Activated CD4-positive, alpha-beta T cell treated with anti-CD3 and anti-CD28 coated beads, Interleukin-2, amount 10 ng/mL, durations not matched to agents 24 days and 14 days (primary cell): ENCODE data around the gene SIRPG. TPM values are rescaled to one million over a fixed set of nuclear protein-coding genes. Genes with fewer than 3 reads are reported as not detected.
A peak's percentile ranks its signal among the peaks of the same experiment; 100 is the strongest.
"Not testable (repeated sequence)": the region's sequence is repeated elsewhere in the genome, so short reads cannot be mapped to it uniquely, and the experiment has no call there.

Source experiments
- DNase-seq: peaks from one replicate; pipeline ENCODE4 v3.0.0; 2022
- H3K27ac Mint-ChIP-seq: one replicate; pipeline ENCODE4 v1.8.0; 2022; ENCODE audit warnings: mild to moderate bottlenecking, mixed read lengths
- H3K27me3 Mint-ChIP-seq: one replicate; pipeline ENCODE4 v1.8.0; 2022; ENCODE audit warnings: mixed read lengths
- H3K36me3 Mint-ChIP-seq: one replicate; pipeline ENCODE4 v1.8.0; 2022; ENCODE audit warnings: low read depth, mild to moderate bottlenecking, mixed read lengths
- H3K4me1 Mint-ChIP-seq: one replicate; pipeline ENCODE4 v1.8.0; 2021; ENCODE audit warnings: mixed read lengths
- H3K4me3 Mint-ChIP-seq: one replicate; pipeline ENCODE4 v1.8.0; 2022; ENCODE audit warnings: mild to moderate bottlenecking, moderate library complexity, mixed read lengths
- H3K9me3 Mint-ChIP-seq: one replicate; pipeline ENCODE4 v1.8.0; 2021; ENCODE audit warnings: mixed read lengths
- intact Hi-C: fragments of 100-400 bp; cut with micrococcal nuclease; formaldehyde crosslinking; loops from one replicate; pipeline ENCODE4 v1.15.1; 2023
- total RNA-seq: library from RNA; stranded (reverse); gene quantifications from 2 replicates; pipeline ENCODE4 v1.2.3, GENCODE V29; 2022

The SIRPG gene
- total RNA-seq, 1 donor from 2014 or later, result 33.8 TPM

DNA sequence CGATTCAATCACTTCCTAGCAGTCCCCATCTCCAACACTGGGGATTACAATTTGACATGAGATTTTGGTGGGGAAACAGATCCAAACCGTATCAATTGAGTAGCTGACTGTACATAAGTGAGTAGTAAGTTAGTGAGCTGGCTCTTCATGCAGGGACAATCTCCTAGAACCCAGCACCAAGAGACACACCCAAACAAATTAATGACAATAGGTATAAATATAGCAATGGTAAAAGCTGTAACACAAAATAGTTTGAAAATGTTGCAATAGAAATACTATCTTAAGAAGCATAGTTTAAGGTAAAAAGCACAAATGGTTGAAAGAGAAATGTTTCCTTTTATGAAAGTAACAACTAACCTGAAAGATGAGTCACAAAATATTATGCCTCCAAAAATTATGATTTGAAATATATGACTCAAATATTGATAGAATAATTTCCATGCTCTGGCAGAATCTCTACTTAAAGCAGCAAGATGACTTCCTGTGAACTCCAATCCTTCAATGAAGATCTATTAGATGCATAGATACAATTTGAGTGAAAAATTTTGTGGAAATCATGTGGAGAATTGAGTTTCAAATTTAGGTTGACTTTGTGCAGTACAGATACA is 32.4 kb downstream of the SIRPG start:
- no peaks in the 10 kb centered on the region for H3K27me3 Mint-ChIP-seq
- intact Hi-C loops, result loop anchor here (1.0 to 2.0 kb wide), 4 partner anchors 32 to 109 kb away; partner anchors contain the start of gene SIRPG
- H3K36me3 Mint-ChIP-seq, result peaks cover 49% of the 10 kb centered on the region
- H3K27ac Mint-ChIP-seq, result peak overlapping the region; percentile 95
- DNase-seq, result no peak
- peak overlapping the region; percentile 64 for H3K4me3 Mint-ChIP-seq
- peaks cover 66% of the 10 kb centered on the region for H3K4me1 Mint-ChIP-seq
- H3K9me3 Mint-ChIP-seq, result peaks cover 5% of the 10 kb centered on the region

DNA sequence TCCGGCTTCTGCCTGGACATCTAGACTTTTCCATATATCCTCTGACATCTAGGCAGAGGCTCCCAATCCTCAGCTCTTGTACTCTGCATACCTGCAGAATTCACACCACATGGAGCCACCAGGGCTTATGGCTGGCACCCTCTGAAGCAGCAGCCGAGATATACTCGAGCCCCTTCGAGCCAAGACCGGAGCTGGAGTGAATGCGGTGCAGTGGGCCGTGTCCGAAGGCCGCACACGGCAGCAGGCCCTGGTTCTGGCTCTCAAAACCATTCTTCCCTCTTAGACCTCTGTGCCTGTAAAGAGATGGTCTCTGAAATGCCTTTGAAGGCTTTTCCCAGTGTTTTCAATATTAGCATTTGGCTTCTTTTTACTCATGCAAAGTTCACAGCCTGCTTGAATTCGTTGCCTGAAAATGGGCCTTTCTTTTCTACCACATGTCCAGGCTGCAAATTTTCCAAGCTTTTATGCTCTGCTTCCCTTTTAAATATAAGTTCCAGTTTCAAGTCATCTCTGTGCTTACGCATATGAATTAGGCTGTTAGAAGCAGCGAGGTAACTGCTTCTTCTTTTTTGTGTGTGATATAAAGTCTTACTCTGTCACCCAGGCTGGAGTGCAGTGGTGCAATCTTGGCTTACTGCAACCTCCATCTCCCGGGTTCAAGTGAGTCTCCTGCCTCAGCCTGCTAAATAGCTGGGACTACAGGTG is 33.9 kb downstream of the SIRPG start:
- Mint-ChIP-seq H3K4me3 (no peak overlapping the region), H3K36me3 (peaks cover 47% of the 10 kb centered on the region), H3K4me1 (peaks cover 81% of the 10 kb centered on the region), H3K9me3 (peaks cover 5% of the 10 kb centered on the region), H3K27ac (peak overlapping the region; percentile 17), H3K27me3 (no peaks in the 10 kb centered on the region)
- no peak for DNase-seq
- intact Hi-C loops, result loop anchor here (2.0 kb wide), 2 partner anchors 33 to 65 kb away; partner anchors contain the start of gene SIRPG

DNA sequence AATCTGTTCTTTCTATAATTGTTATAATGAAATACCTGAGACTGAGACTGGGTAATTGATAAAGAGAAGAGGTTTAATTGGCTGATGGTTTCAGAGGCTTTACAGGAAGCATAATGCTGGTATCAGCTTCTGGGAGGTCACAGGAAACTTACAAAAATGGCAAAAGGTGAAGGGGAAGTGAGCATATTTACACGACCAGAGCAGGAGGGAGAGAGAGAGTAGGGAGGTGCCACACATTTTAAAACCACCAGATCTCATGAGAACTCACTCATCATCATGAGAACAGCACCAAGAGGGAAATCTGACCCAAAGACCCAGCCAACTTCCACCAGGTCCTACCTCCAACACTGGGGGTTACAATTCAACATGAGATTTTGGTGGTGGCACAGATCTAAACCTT is 35.1 kb downstream of the SIRPG start:
- Mint-ChIP-seq H3K4me1 (peaks cover 83% of the 10 kb centered on the region), H3K36me3 (peaks cover 44% of the 10 kb centered on the region), H3K9me3 (peaks cover 10% of the 10 kb centered on the region), H3K27me3 (no peaks in the 10 kb centered on the region), H3K27ac (peak overlapping the region; percentile 36), H3K4me3 (peak overlapping the region; percentile 10)
- intact Hi-C loops, result no loop called here
- peak; percentile 72 for DNase-seq

DNA sequence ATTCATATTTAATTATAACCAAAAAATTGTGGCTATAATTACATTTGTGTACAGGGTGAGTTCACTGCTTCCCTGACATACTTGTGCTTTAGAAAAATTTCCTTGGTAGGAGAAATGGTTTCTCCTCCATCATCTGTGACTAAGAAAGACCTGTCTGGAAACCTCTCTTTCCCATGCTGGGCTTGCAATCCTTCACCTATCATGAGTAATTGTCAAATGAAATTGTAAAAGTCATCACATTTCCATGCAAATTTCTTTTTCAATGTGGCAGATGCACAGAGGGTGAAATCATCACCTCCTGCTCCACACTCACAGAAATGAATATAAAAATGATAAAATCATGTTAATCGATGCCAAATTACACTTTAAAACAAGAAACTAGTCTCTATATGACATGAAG is 36.3 kb downstream of the SIRPG start:
- intact Hi-C loops, result no loop called here
- Mint-ChIP-seq H3K4me3 (peak overlapping the region; percentile 17), H3K36me3 (peaks cover 47% of the 10 kb centered on the region)

DNA sequence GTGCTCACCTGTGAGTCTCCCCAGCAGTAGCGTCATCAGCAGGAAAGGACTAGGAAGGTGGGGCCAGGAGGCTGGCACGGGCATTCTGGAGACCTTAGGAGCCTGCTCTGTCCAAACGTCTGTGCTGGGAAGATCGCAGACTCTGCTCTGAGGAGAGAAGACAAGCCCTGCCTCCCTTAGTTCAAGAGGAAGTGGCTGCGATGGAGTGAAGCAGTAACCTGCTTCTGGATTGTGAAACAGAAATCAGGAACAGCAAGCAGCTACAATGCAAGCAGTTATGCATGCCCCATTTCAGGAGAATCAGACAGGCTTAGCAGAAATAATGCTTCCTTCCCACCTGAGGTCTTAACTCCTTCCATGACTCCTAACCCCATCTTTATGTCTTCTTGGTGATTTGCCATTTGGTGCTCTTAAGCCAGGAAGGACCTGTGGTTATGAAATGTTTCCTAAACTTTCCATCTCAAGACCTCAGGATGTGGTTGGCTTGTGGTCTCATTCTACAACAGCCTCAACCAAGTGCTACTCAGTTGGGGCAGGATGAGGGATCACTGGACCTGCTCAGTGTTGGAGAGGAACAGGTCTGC is 37.6 kb downstream of the SIRPG start, which contains the start of gene SIRPB1:
TSS of gene SIRPB1 (minus strand) at position 149 of the 584 bp plus-strand sequence. CDS start at position 84, 65 bp downstream.
- H3K4me3 Mint-ChIP-seq, result peak within 1 kb of the TSS; percentile 35

More for the DNA sequence above, 36.3 kb downstream of the SIRPG start:
- no peaks in the 10 kb centered on the region for H3K27me3 Mint-ChIP-seq
- peaks cover 15% of the 10 kb centered on the region for H3K9me3 Mint-ChIP-seq
- DNase-seq, result peak; percentile 42
- peaks cover 75% of the 10 kb centered on the region for H3K4me1 Mint-ChIP-seq
- no peak overlapping the region for H3K27ac Mint-ChIP-seq

DNA sequence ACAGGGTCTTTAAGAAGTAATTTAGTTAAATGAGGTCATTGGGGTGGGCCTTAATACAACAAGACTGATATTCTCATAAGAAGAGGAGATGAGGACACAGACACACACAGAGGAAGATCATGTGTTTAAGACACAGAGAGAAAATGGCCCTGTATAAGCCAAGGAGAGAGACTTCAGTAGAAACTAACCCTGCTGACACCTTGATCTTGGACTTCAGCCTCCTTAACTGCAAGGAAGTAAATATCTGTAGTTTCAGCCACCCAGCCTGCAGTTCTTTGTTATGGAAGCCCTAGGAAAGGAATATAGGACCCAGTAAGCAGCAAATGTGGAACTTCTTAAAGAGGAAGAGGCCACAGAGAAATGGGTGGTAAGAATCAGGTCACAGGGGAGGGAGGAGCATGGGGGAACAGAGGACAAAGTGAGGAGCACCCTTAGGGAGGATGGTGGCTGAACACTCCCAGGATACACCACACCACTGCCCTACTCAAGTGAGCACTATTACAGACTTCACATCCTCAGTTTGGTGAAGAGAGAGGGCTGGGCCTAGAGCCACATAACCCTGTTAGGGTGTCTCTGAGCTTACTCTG is 38.5 kb downstream of the SIRPG start:
- Mint-ChIP-seq H3K4me1 (peaks cover 58% of the 10 kb centered on the region), H3K4me3 (peak overlapping the region; percentile 35), H3K27me3 (no peaks in the 10 kb centered on the region), H3K36me3 (peaks cover 41% of the 10 kb centered on the region), H3K9me3 (peaks cover 18% of the 10 kb centered on the region), H3K27ac (peak overlapping the region; percentile 5)
- peak; percentile 55 for DNase-seq
- intact Hi-C loops, result no loop called here

More for the DNA sequence above, 37.6 kb downstream of the SIRPG start, which contains the start of gene SIRPB1:
- intact Hi-C loops, result no loop called here
- Mint-ChIP-seq H3K36me3 (peaks cover 44% of the 10 kb centered on the region), H3K9me3 (peaks cover 15% of the 10 kb centered on the region), H3K27me3 (no peaks in the 10 kb centered on the region), H3K4me1 (peaks cover 63% of the 10 kb centered on the region), H3K27ac (peak within 1 kb of the TSS; percentile 51)
- DNase-seq, result peak; percentile 83

DNA sequence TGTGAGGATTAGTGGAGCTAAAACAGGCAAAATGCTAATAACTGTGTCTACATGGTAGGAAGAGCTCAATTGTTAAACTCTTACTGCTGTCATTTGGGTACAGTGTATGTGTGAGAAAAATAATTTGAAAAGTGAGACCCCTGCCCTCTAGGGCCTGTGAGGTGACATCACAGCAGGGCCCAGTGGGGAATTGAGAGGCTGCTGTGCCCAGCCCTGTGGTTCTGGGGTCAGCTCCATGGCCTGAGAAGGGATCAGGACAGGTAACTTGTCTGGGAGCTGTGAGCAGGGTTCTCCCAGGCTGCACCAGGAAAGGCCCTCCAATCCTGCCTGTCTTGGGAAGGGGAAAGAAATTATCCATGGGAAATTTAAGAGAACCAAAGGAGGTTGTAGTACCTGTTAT is 39.1 kb downstream of the SIRPG start:
- peaks cover 54% of the 10 kb centered on the region for H3K4me1 Mint-ChIP-seq
- DNase-seq, result peak; percentile 41
- peaks cover 41% of the 10 kb centered on the region for H3K36me3 Mint-ChIP-seq
- no peak overlapping the region for H3K4me3 Mint-ChIP-seq
- peaks cover 18% of the 10 kb centered on the region for H3K9me3 Mint-ChIP-seq
- intact Hi-C loops, result no loop called here
- H3K27ac Mint-ChIP-seq, result no peak overlapping the region
- H3K27me3 Mint-ChIP-seq, result no peaks in the 10 kb centered on the region

DNA sequence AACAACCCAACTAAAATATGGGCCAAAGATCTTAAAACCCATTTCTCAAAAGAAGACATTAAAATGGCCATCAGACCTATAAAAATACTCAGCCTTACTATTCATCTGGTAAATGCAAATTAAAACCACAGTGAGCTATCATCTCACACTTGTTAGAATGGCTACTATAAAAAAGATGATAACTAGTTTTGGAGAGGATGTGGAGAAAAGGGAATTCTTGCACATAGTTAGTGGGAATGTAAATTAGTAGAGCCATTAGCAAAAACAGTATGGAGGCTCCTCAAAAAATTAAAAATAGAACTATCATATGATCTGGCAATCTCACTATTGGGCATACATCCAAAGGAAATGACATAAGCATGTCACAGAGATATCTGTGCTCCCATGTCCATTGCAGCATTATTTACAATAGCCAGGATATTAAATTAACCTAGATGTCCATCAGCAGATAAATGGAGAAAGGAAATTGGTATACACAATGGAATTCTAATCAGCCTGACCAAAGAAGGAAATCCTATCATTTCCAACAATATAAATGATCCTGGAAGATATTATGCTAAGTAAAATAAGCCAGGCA is 40.6 kb downstream of the SIRPG start:
- Mint-ChIP-seq H3K9me3 (peaks cover 13% of the 10 kb centered on the region), H3K36me3 (peaks cover 35% of the 10 kb centered on the region), H3K27me3 (no peaks in the 10 kb centered on the region), H3K27ac (no peak overlapping the region), H3K4me3 (no peak overlapping the region), H3K4me1 (peaks cover 42% of the 10 kb centered on the region)
- no peak for DNase-seq
- intact Hi-C loops, result no loop called here

DNA sequence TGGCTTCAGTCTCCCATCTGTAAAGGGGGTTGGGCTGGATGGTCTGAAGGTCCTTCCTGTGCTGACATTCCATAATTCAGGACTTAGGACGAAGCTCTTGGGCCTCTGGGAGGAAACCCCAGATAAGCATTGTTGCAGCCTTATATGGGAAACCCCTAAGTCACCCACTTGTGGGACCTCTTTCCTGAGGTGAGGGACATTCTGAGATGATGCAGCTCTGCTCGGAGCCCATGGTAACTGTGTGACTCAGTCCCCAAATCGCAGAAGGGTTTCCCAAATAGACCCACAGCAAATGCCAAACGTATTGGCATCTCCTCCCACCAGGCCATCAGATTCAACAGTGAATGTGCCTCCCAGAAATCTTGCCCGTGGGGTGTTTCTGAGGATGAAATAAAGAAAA is 47.2 kb downstream of the SIRPG start:
- H3K9me3 Mint-ChIP-seq, intact Hi-C loops, H3K4me1 Mint-ChIP-seq, H3K36me3 Mint-ChIP-seq, H3K27me3 Mint-ChIP-seq, H3K27ac Mint-ChIP-seq, DNase-seq, H3K4me3 Mint-ChIP-seq: not testable (repeated sequence)

DNA sequence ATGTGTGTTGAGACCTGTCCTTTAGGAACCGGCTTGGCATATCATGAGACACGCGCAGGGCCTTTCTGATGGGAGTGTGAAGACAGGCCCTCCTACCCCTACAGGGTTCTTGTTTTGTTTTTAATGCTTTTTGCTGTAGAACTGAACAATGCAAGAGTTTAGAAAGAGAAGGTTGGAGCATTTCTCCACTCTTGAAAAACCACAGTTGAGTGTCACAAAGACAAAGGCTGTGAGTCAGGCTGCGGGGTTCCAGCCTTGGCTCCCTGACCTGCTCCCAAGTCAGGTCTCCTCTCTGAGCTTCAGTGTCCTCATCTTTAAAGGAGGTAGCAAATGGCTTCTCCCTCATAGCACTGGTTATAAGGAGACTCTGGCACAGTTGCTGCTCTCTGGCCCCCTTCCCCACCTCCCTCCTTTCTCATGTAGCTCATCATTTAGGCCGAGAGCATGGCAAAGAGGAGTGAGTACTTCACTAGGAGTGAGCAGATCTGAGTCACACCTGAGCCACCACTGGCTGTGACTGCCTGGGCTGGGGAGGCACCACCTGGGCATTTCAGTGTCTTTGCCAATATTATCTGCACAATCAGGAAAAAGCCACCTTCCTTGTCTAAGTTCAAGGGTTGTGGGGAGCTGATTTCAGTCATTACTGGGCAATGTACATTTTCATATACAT is 48.8 kb downstream of the SIRPG start:
- H3K27ac Mint-ChIP-seq, intact Hi-C loops, H3K27me3 Mint-ChIP-seq, H3K4me3 Mint-ChIP-seq, H3K4me1 Mint-ChIP-seq, H3K9me3 Mint-ChIP-seq, H3K36me3 Mint-ChIP-seq: not testable (repeated sequence)
- peak; percentile 28 for DNase-seq

DNA sequence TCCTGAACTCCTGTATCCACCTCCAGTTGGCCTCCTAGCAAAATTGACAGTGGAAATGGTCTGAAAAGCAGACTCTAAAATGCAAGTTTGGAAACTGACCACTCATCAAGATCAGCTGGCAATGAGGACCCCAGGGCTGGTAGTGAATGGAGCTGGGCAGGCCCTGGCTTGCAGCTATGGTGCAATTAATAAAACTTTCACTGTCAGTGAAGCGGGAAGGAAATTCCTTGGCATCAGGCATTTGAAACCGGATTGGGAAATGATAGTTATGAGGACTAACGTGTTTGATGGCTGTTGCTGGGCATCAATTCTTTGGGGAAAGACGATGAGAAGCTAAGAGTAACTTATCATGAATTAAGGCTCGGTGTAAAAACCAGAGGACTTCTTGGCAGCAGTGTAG is 56.8 kb downstream of the SIRPG start:
- no peaks in the 10 kb centered on the region for H3K9me3 Mint-ChIP-seq
- intact Hi-C loops, result no loop called here
- no peaks in the 10 kb centered on the region for H3K27me3 Mint-ChIP-seq
- no peak for DNase-seq
- no peaks in the 10 kb centered on the region for H3K4me1 Mint-ChIP-seq
- no peak overlapping the region for H3K4me3 Mint-ChIP-seq
- H3K27ac Mint-ChIP-seq, result no peak overlapping the region
- no peaks in the 10 kb centered on the region for H3K36me3 Mint-ChIP-seq

DNA sequence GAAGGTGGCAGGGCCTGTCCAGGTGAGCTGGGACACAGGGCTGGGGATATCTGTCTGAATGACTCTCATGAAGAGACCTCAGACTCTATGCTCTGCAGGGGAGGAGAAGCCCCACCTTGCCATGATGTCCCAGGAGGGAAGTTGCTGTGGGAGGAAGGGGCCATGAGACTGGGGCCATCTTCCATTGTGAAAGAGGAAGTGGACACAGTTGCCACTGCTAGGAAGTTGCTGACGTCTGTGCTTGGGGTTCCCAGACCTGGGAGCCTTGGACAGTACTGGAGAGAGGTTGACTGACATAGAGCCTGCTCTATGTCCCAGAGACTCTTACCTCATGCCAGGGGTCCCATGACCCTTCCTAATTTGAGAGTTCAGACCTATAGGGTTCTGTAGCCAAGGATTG is 62.2 kb downstream of the SIRPG start:
- Mint-ChIP-seq H3K9me3 (no peaks in the 10 kb centered on the region), H3K36me3 (no peaks in the 10 kb centered on the region), H3K27me3 (no peaks in the 10 kb centered on the region), H3K4me3 (no peak overlapping the region), H3K4me1 (no peaks in the 10 kb centered on the region), H3K27ac (no peak overlapping the region)
- DNase-seq, result no peak
- intact Hi-C loops, result no loop called here
